ENCODE data around the gene UBE2M. TPM values are rescaled to one million over a fixed set of nuclear protein-coding genes. Genes with fewer than 3 reads are reported as not detected.

The UBE2M gene
- total RNA-seq, 1 donor from 2014 or later: 81.9 TPM

DNA sequence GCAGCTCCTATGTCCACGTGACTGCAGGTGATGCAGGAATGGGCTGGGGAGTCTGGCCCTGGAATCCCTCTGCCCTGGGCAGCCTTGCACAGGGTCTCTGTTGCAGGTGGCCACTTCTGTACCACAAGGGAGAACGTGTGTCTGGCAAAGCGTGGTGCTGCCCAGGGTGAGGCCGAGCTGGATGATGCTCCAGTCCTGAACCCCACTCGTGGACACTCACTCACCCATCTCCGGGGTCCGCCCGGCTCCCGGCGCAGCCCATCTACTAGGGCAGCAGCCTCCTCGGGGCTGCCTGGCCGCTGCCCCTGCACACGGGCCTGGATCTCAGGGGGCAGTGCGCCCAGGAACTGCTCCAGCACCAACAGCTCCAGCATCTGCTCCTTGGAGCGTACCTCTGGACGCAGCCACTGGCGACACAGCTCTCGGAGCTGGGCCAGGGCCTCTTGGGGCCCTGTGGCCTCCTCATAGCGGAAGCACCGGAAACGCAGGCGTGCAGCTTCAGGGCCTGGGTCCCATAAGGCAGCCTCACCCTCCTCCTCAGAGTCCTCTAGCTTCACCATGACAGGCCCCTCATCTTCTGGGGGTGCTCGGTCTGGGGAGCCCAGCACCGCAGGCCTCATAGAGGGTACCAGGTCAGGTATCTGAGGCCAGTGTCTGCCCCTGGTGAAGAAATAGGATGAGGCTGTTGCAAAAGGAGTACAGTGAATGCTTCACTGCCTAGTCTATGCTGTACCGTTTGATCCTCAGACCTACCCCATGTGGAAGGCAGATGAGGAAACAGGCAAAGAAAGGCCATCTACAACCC lies 12.6 kb upstream of the UBE2M start:
- H3K27me3 Mint-ChIP-seq: no peaks in the 10 kb centered on the region
- DNase-seq (ENCODE audit: extremely low spot score, unreplicated experiment): no peak
- no peaks in the 10 kb centered on the region for H3K36me3 Mint-ChIP-seq
- TF ChIP-seq, protein P1, sequence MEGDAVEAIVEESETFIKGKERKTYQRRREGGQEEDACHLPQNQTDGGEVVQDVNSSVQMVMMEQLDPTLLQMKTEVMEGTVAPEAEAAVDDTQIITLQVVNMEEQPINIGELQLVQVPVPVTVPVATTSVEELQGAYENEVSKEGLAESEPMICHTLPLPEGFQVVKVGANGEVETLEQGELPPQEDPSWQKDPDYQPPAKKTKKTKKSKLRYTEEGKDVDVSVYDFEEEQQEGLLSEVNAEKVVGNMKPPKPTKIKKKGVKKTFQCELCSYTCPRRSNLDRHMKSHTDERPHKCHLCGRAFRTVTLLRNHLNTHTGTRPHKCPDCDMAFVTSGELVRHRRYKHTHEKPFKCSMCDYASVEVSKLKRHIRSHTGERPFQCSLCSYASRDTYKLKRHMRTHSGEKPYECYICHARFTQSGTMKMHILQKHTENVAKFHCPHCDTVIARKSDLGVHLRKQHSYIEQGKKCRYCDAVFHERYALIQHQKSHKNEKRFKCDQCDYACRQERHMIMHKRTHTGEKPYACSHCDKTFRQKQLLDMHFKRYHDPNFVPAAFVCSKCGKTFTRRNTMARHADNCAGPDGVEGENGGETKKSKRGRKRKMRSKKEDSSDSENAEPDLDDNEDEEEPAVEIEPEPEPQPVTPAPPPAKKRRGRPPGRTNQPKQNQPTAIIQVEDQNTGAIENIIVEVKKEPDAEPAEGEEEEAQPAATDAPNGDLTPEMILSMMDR (conservative IDR thresholded peaks at IDR 0.05): no peak
- H3K4me3 Mint-ChIP-seq: peak overlapping the region; percentile 100
- H3K27ac Mint-ChIP-seq: no peak overlapping the region
- H3K9me3 Mint-ChIP-seq: no peaks in the 10 kb centered on the region
- peaks cover 23% of the 10 kb centered on the region for H3K4me1 Mint-ChIP-seq (ENCODE audit: unreplicated experiment)

DNA sequence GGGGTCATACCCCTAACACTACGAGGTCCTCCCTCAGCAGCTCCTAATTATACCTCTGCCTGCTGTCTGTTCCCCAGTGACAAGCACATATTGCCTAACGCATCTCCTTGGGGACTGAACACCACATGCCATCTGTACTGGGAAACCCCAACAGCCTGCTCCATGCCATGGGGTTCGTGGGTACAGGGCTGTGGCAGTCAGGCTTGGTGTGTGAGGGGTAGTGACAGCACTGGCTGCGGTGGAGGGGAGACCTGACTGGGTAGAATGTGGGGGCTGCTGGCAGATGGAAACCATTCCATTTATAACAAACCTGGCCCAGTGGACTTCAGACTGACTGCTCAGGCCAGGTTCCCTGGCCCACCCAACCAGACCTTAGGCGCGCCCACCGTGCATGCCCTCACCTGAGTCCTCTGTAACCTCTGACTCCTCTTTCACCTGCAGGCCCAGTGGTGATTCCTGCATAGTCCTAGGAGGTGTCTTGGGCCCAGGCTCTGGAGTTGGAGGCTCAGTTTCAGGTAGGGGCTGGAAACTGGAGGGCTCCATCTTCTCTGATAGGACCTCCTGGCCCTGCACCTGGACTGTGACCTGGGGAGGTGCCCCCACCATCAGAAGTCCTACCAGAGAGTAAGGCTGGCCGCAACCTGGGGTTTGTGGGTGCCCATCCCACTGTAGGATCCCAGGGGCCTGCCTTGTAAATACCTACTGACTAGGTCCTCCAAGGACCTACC lies 11.7 kb upstream of the UBE2M start:
- H3K36me3 Mint-ChIP-seq: no peaks in the 10 kb centered on the region
- no peaks in the 10 kb centered on the region for H3K27me3 Mint-ChIP-seq
- no peak for DNase-seq (ENCODE audit: extremely low spot score, unreplicated experiment)
- H3K4me1 Mint-ChIP-seq (ENCODE audit: unreplicated experiment): peaks cover 20% of the 10 kb centered on the region
- TF ChIP-seq, protein P1 (conservative IDR thresholded peaks at IDR 0.05): no peak
- H3K27ac Mint-ChIP-seq: no peak overlapping the region
- H3K9me3 Mint-ChIP-seq: no peaks in the 10 kb centered on the region
- H3K4me3 Mint-ChIP-seq: no peak overlapping the region

DNA sequence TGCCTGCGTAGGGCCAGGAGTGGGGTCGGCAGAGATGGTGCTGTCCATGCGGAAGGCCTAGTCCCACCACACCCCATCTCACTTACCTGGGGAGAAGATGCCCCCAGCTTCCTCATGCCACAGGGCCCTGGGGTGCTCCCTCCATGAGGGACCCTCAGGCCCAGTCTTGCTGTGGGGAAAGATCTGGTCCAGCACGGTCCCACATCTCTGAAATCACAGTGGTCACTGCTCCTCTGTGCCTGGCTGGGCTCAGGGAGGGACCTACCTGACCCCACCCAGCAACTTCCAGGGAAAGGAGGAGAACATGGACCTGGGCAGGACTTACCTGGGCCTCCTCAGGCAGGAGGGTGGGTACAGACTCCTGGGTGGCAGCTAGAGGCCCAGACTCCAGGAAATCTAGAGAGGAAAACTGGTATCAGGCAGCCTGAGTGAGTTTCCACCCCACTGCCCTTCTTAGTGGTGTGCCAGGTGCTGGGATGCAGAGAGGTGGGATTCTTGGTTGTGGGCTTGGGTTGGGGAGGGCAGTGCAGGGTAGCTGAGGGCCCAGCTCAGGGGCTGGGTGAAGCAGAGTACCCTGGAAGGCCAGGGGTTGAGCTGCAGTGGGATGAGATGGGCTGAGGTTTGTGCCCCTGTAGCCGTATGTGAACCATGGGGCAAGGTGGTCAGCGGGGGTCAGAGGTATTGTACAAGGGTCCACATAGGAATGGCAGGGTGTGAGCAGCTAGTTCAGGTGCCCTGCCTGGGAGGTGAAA lies 11.0 kb upstream of the UBE2M start:
- Mint-ChIP-seq H3K4me1 (ENCODE audit: unreplicated experiment) (peaks cover 20% of the 10 kb centered on the region), H3K27ac (no peak overlapping the region), H3K27me3 (no peaks in the 10 kb centered on the region), H3K4me3 (no peak overlapping the region), H3K36me3 (peaks cover 4% of the 10 kb centered on the region), H3K9me3 (no peaks in the 10 kb centered on the region)
- TF ChIP-seq, protein P1 (conservative IDR thresholded peaks at IDR 0.05): no peak
- DNase-seq (ENCODE audit: extremely low spot score, unreplicated experiment): no peak

DNA sequence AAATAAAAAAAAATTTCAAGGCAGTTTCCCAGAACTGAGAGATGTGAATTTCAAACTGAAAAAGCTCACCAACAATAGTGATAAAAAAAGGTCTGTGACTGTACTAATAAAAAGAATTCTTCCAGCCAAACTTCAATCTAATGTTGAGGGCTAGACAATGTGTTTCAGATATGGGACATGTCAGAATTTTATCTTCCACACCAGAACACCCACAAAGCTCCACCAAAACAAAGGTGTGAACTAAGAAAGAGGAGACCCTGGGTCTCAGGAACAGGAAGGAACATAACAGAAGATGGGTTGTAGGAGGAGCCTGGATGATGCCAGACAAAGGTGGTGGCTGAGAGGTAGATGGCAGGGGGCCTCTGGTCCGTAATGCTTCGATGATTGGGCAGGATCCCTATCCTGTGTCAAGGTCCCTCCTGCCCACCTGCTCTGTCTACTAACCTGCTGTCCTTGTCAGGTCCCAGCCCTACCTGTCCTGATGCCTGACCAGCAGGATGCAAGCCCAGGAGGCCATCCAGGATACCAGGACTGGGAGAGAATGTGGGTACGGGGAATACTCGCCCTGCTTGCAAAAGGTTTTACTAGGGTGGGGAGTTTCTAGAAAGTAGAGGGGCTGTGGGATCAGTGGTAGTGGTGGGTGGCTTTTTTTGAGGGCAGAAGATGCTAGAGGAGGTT lies 10.2 kb upstream of the UBE2M start:
- Mint-ChIP-seq H3K4me3 (no peak overlapping the region), H3K36me3 (peaks cover 5% of the 10 kb centered on the region), H3K9me3 (no peaks in the 10 kb centered on the region), H3K27me3 (no peaks in the 10 kb centered on the region), H3K4me1 (ENCODE audit: unreplicated experiment) (peaks cover 14% of the 10 kb centered on the region), H3K27ac (peak overlapping the region; percentile 7)
- TF ChIP-seq, protein P1 (conservative IDR thresholded peaks at IDR 0.05): no peak
- no peak for DNase-seq (ENCODE audit: extremely low spot score, unreplicated experiment)

DNA sequence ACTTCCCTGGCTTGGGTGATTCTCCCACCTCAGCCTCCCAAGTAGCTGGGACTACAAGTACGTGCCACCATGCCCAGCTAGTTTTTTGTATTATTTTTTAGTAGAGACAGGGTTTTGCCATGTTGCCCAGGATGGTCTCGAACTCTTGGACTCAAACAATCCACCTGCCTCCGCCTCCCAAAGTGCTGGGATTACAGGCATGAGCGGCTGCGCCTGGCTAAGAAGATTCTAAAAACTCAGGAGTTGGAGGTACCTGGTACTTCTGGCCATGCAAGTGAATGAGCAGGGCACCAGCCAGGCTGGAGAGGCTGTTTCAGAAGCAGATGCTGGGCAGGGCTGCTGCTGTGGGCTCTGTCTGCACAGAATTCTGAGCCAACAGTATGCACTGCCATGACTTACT lies 8.6 kb upstream of the UBE2M start:
- peaks cover 2% of the 10 kb centered on the region for H3K4me1 Mint-ChIP-seq (ENCODE audit: unreplicated experiment)

More for the DNA sequence above, 8.6 kb upstream of the UBE2M start:
- Mint-ChIP-seq H3K36me3 (peaks cover 5% of the 10 kb centered on the region), H3K9me3 (no peaks in the 10 kb centered on the region), H3K27ac (no peak overlapping the region), H3K4me3 (no peak overlapping the region), H3K27me3 (no peaks in the 10 kb centered on the region)
- TF ChIP-seq, protein P1 (conservative IDR thresholded peaks at IDR 0.05): no peak
- DNase-seq (ENCODE audit: extremely low spot score, unreplicated experiment): no peak
